ENCODE data around the gene CNTN6. TPM values are rescaled to one million over a fixed set of nuclear protein-coding genes. Genes with fewer than 3 reads are reported as not detected.

Gene CNTN6
- total RNA-seq, 1 donor from 2014 or later, result 10.3 TPM

- no peak for DNase-seq
- TF ChIP-seq, protein P1, sequence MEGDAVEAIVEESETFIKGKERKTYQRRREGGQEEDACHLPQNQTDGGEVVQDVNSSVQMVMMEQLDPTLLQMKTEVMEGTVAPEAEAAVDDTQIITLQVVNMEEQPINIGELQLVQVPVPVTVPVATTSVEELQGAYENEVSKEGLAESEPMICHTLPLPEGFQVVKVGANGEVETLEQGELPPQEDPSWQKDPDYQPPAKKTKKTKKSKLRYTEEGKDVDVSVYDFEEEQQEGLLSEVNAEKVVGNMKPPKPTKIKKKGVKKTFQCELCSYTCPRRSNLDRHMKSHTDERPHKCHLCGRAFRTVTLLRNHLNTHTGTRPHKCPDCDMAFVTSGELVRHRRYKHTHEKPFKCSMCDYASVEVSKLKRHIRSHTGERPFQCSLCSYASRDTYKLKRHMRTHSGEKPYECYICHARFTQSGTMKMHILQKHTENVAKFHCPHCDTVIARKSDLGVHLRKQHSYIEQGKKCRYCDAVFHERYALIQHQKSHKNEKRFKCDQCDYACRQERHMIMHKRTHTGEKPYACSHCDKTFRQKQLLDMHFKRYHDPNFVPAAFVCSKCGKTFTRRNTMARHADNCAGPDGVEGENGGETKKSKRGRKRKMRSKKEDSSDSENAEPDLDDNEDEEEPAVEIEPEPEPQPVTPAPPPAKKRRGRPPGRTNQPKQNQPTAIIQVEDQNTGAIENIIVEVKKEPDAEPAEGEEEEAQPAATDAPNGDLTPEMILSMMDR (IDR thresholded peaks at IDR 0.05), result no peak
- no peaks in the 10 kb centered on the region for H3K4me1 ChIP-seq
- H3K27ac ChIP-seq, result no peak overlapping the region
- H3K4me3 ChIP-seq, result no peak overlapping the region
- no peaks in the 10 kb centered on the region for H3K36me3 ChIP-seq
- no peaks in the 10 kb centered on the region for H3K27me3 ChIP-seq (ENCODE audit: low read depth)
- ATAC-seq, result no peak
- intact Hi-C loops (cut with DNase I), result no loop called here
- H3K9me3 ChIP-seq, result no peaks in the 10 kb centered on the region
These were observed 42.4 kb downstream of the CNTN6 start for GRCh38 chr3:1135194-1135593.

- no peak for ATAC-seq
- Histone ChIP-seq H3K4me3 (no peak overlapping the region), H3K27me3 (ENCODE audit: low read depth) (no peaks in the 10 kb centered on the region), H3K9me3 (no peaks in the 10 kb centered on the region), H3K27ac (no peak overlapping the region), H3K36me3 (no peaks in the 10 kb centered on the region), H3K4me1 (no peaks in the 10 kb centered on the region)
- TF ChIP-seq, protein P1 (IDR thresholded peaks at IDR 0.05), result no peak
- intact Hi-C loops (cut with DNase I), result no loop called here
- DNase-seq, result no peak
These were observed 45.2 kb downstream of the CNTN6 start for GRCh38 chr3:1138036-1138435.

DNA sequence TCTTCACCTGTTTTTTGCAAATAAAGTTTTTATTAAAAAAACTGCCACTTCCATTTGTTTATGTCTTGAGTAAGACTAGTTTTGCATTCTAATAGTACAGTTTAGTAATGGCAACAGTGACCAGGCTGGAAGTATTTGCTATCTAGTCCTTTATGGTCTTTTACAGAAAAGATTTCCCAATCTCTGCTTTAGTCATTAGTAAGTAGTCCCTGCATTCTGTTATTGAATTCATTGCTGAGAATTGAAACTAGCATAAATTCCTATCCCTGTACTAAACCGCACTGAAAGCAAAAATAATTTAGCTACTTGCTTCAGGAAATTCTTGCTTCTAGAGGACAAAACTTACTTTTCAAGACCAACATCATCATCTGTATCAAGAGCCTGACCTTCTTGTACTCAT is 46.2 kb downstream of the CNTN6 start:
- H3K36me3 ChIP-seq, result no peaks in the 10 kb centered on the region
- no peaks in the 10 kb centered on the region for H3K9me3 ChIP-seq
- ATAC-seq (no peak), DNase-seq (no peak)
- no peak overlapping the region for H3K4me3 ChIP-seq
- H3K4me1 ChIP-seq, result no peaks in the 10 kb centered on the region
- no peaks in the 10 kb centered on the region for H3K27me3 ChIP-seq (ENCODE audit: low read depth)
- intact Hi-C loops (cut with DNase I), result no loop called here
- H3K27ac ChIP-seq, result no peak overlapping the region
- TF ChIP-seq, protein P1 (IDR thresholded peaks at IDR 0.05), result no peak

DNA sequence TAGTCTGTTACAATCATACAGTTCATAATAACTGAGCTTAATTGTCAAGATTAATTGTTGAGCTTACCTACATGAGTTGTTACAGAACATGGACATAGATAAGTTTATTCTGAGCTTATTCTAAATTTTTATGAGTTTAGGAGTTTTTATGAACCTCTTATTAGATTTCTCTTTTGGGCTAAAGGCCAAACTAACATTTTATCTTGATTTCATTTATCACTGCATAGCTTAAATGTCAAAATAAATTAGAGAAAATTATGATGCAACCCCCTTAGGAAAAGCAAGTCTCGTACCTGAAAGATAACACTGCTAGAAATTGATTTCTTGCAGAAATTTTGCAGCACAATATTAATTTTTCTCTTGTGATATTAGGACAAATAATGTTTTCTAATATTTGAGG is 54.5 kb downstream of the CNTN6 start:
- intact Hi-C loops (cut with DNase I), result no loop called here
- TF ChIP-seq, protein P1 (IDR thresholded peaks at IDR 0.05), result no peak
- H3K9me3 ChIP-seq, result no peaks in the 10 kb centered on the region
- ATAC-seq (no peak), DNase-seq (no peak)
- no peak overlapping the region for H3K27ac ChIP-seq
- no peaks in the 10 kb centered on the region for H3K4me1 ChIP-seq
- no peaks in the 10 kb centered on the region for H3K36me3 ChIP-seq
- H3K4me3 ChIP-seq, result no peak overlapping the region
- no peaks in the 10 kb centered on the region for H3K27me3 ChIP-seq (ENCODE audit: low read depth)

DNA sequence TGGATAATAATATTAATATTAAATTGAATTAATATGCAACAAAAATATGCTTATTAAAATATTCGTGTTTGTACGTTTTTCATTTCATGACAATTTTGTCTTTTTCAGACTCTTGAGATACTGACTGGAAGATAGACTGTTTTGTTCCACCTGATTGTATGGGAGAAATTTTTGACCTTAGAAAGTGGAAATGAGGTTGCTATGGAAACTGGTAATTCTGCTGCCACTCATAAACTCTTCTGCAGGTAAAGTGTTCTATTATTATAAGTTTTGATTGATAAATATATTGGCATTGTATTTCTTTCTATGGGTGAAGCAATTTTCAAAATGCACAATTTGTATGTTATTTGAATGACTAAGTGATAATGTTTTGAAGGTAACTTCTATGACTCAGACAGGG is 55.0 kb downstream of the CNTN6 start:
- Histone ChIP-seq H3K4me1 (no peaks in the 10 kb centered on the region), H3K27ac (no peak overlapping the region), H3K4me3 (no peak overlapping the region), H3K9me3 (no peaks in the 10 kb centered on the region), H3K27me3 (ENCODE audit: low read depth) (no peaks in the 10 kb centered on the region), H3K36me3 (no peaks in the 10 kb centered on the region)
- no peak for ATAC-seq
- TF ChIP-seq, protein P1 (IDR thresholded peaks at IDR 0.05), result no peak
- intact Hi-C loops (cut with DNase I), result no loop called here
- DNase-seq, result no peak

- TF ChIP-seq, protein P1 (IDR thresholded peaks at IDR 0.05), result no peak
These were observed 71.3 kb downstream of the CNTN6 start for GRCh38 chr3:1164101-1164500.

More at GRCh38 chr3:1164101-1164500, 71.3 kb downstream of the CNTN6 start:
- no peak overlapping the region for H3K4me3 ChIP-seq
- DNase-seq, result no peak
- intact Hi-C loops (cut with DNase I), result no loop called here
- H3K27ac ChIP-seq, result no peak overlapping the region
- no peaks in the 10 kb centered on the region for H3K27me3 ChIP-seq (ENCODE audit: low read depth)
- H3K36me3 ChIP-seq, result no peaks in the 10 kb centered on the region
- H3K9me3 ChIP-seq, result no peaks in the 10 kb centered on the region
- ATAC-seq, result no peak
- no peaks in the 10 kb centered on the region for H3K4me1 ChIP-seq
